Ovary (tissue), 9 donors: ENCODE data around the gene NENF. TPM values are rescaled to one million over a fixed set of nuclear protein-coding genes. Genes with fewer than 3 reads are reported as not detected.

Experiments used
- DNase-seq, 5 donors: peaks; one replicate each; pipeline ENCODE4 v3.0.0-alpha.2; 2019 to 2020
- H3K27ac ChIP-seq, 2 donors: fragments of 200-600 bp; one replicate each; pipeline versions ENCODE4 v1.5.1 to v1.8.0; 2019 to 2022
- H3K27me3 ChIP-seq: fragments of 200-600 bp; one replicate; pipeline ENCODE4 v1.8.0; 2022
- H3K36me3 ChIP-seq: fragments of 200-600 bp; sonication (generic); one replicate; pipeline ENCODE4 v1.5.1; 2019
- H3K4me1 ChIP-seq: one replicate; pipeline ENCODE4 v1.8.1; 2013; ENCODE audit warnings: mild to moderate bottlenecking, moderate library complexity; ENCODE audit not compliant: insufficient read depth
- H3K4me3 ChIP-seq: fragments of 200-600 bp; sonication (generic); one replicate; pipeline ENCODE4 v1.5.1; 2017
- H3K9me3 ChIP-seq, 2 donors: fragments of 200-600 bp in 1 of 2; sonication (generic) in 1 of 2; one replicate each; pipeline versions ENCODE4 v1.5.1 to v1.8.1; 2013 to 2019; ENCODE audit warnings: mild to moderate bottlenecking in 1 of 2, moderate library complexity in 1 of 2
- CTCF ChIP-seq, 3 donors: fragments of 450-650 bp in 2 of 3; fragments of 200-600 bp in 1 of 3; IDR thresholded peaks; one replicate each; pipeline versions ENCODE4 v1.5.1 to v1.8.0; 2016 to 2022; ENCODE audit warnings: antibody characterized with exemption in 3 of 3, mild to moderate bottlenecking in 1 of 3
- EP300 ChIP-seq: sonication (generic); formaldehyde crosslinking; IDR thresholded peaks from one replicate; pipeline ENCODE4 v1.6.1; 2017; ENCODE audit warnings: antibody characterized with exemption
- POLR2A ChIP-seq: fragments of 450-650 bp; IDR thresholded peaks from one replicate; pipeline ENCODE4 v1.6.1; 2017; ENCODE audit warnings: antibody characterized with exemption, mild to moderate bottlenecking, moderate library complexity
- whole genome bisulfite sequencing, 3 donors: extraction: QIAGEN DNeasy Blood & Tissue Kit in 1 of 3; methylation state at CpG; one replicate each; pipeline versions ENCODE4 v1.1.5 to v1.1.7; 2013 to 2017; 5-methylcytosine and 5-hydroxymethylcytosine counted together
- intact Hi-C, 4 donors: fragments of 100-400 bp; cut with DNase I; formaldehyde crosslinking; loops; one replicate each; pipeline versions ENCODE4 v1.11.0 to v1.15.1; 2022 to 2023
- polyA plus RNA-seq, 2 donors: library from polyadenylated mRNA; stranded (reverse); fragments of 200-250 nt in 1 of 2; fragments of 350-450 nt in 1 of 2; fragmentation: Illumina TruSeq in 1 of 2; extraction: RNeasy Lipid Tissue Mini Kit (QIAGEN cat#74804) in 1 of 2; gene quantifications; one replicate each; pipeline ENCODE4 v1.2.3, GENCODE V29; 2013 to 2014
- total RNA-seq, 7 donors: library from RNA; depleted of rRNA in 2 of 7; stranded (reverse); fragments of >200 nt in 2 of 7; fragmentation: NEBNext Ultra II Directional in 3 of 7; extraction: Animal tissue kit (Norgen Biotek cat#: 25700) in 3 of 7; gene quantifications; one replicate each; pipeline versions ENCODE4 v1.1.0 to v1.2.4, GENCODE V29; 2016 to 2023
- donor health status: DM: no; HTN: no; CAD: no; lungs with moderate emphysema.
- donor health status: DM: no; HTN: no; CAD: no.
- donor health status: Bipolar disorder and iron deficiency.
- donor health status: DM: yes; HTN: yes; CAD: no.
- donor health status: DM: no; HTN: no; CAD: no.
- donor health status: DM: yes; HTN: yes; CAD: no.

The NENF gene
- total and polyA plus RNA-seq, 9 donors = 84.7 to 192 (median 102) TPM

GRCh38 chr1:212428496-212428895, 4.2 kb upstream of the NENF start:
- Histone ChIP-seq H3K4me1 (no peaks in the 10 kb centered on the region), H3K9me3 (no peaks in the 10 kb centered on the region), H3K27ac (no peak overlapping the region), H3K36me3 (no peaks in the 10 kb centered on the region), H3K4me3 (no peak overlapping the region), H3K27me3 (no peaks in the 10 kb centered on the region)
- intact Hi-C loops = no loop called here
- DNase-seq = no peak
- WGBS, 3 donors = 66 to 78% (median 75%) methylated on average over 5 of the region's 5 CpGs
- no peak for TF ChIP-seq EP300
- TF ChIP-seq POLR2A = no peak
- TF ChIP-seq CTCF (IDR thresholded peaks at IDR 0.05) = no peak

GRCh38 chr1:212430416-212430815, 2.3 kb upstream of the NENF start:
- DNase-seq = no peak
- no peaks in the 10 kb centered on the region for H3K36me3 ChIP-seq
- TF ChIP-seq EP300 (no peak), POLR2A (no peak), CTCF (IDR thresholded peaks at IDR 0.05) (no peak)
- intact Hi-C loops = no loop called here
- H3K27me3 ChIP-seq = no peaks in the 10 kb centered on the region
- H3K27ac ChIP-seq = no peak overlapping the region
- H3K9me3 ChIP-seq = no peaks in the 10 kb centered on the region
- H3K4me3 ChIP-seq = no peak overlapping the region
- H3K4me1 ChIP-seq = peaks cover 6% of the 10 kb centered on the region
- WGBS, 3 donors = 64 to 86% (median 64%) methylated on average over 2 of the region's 2 CpGs

GRCh38 chr1:212430955-212431394, 1.7 kb upstream of the NENF start:
- Histone ChIP-seq H3K9me3 (no peaks in the 10 kb centered on the region), H3K27ac (no peak overlapping the region), H3K4me3 (no peak overlapping the region), H3K36me3 (no peaks in the 10 kb centered on the region), H3K4me1 (peaks cover 6% of the 10 kb centered on the region), H3K27me3 (no peaks in the 10 kb centered on the region)
- intact Hi-C loops = no loop called here
- TF ChIP-seq CTCF (IDR thresholded peaks at IDR 0.05) (no peak), POLR2A (no peak), EP300 (no peak)
- 46 to 65% (median 60%) methylated on average over 3 of the region's 3 CpGs for WGBS, 3 donors
- DNase-seq = no peak

GRCh38 chr1:212431644-212432043, 1.1 kb upstream of the NENF start:
- H3K4me1 ChIP-seq = peaks cover 6% of the 10 kb centered on the region
- DNase-seq = no peak
- H3K9me3 ChIP-seq = no peaks in the 10 kb centered on the region
- H3K27ac ChIP-seq = no peak overlapping the region
- no peaks in the 10 kb centered on the region for H3K27me3 ChIP-seq
- H3K36me3 ChIP-seq = no peaks in the 10 kb centered on the region
- intact Hi-C loops = no loop called here
- H3K4me3 ChIP-seq = no peak overlapping the region
- 88 to 93% (median 88%) methylated on average over 9 of the region's 9 CpGs for WGBS, 3 donors
- no peak for TF ChIP-seq CTCF (IDR thresholded peaks at IDR 0.05)
- no peak for TF ChIP-seq POLR2A
- TF ChIP-seq EP300 = no peak
